Inflammatory macrophage treated with lipopolysaccharide for 1 hour (primary cell): Measurements from ENCODE around the gene DRC7.
"Not testable (repeated sequence)": the region's sequence is repeated elsewhere in the genome, so short reads cannot be mapped to it uniquely, and the experiment has no call there.

Experiments used
- DNase-seq, 2 donors: peaks; one replicate each; pipeline ENCODE4 v3.0.0-alpha.2; 2020 to 2022

Gene DRC7

GRCh38 chr16:57765160-57765728 lies 70.6 kb downstream of the DRC7 start:
- no peak for DNase-seq

GRCh38 chr16:57766714-57767348 lies 72.2 kb downstream of the DRC7 start:
- DNase-seq, result no peak

DNA sequence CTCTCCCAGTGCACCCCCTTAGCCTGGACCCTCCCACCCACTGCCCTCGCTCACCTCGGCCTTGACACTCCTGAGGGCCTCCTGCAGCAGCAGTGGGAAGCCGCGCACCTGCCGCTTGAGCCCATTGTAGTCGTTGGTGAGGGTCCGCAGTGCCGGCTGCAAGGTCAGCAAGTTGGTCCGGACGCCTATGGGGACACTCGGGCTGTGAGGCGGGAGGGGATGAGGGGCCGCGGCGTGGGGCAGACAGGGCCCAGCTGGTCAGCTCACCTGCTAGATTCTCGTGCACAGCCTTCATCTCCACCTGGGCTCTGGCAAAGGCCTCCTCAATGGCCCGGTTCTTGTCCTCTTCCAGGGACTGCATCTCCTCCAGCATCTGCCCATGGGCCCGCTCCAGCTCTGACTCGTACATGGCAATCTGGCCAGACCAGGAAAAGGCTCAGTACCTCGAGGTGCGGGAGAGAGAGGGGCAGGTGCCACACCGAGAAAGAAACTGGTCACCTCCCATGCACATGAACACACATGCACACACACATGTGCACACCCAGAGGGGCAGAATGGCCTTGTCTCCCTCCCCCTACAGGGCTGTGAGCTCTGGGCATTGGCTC lies 75.0 kb downstream of the DRC7 start:
- DNase-seq, result no peak

GRCh38 chr16:57770361-57770760 lies 75.8 kb downstream of the DRC7 start:
- no peak for DNase-seq

DNA sequence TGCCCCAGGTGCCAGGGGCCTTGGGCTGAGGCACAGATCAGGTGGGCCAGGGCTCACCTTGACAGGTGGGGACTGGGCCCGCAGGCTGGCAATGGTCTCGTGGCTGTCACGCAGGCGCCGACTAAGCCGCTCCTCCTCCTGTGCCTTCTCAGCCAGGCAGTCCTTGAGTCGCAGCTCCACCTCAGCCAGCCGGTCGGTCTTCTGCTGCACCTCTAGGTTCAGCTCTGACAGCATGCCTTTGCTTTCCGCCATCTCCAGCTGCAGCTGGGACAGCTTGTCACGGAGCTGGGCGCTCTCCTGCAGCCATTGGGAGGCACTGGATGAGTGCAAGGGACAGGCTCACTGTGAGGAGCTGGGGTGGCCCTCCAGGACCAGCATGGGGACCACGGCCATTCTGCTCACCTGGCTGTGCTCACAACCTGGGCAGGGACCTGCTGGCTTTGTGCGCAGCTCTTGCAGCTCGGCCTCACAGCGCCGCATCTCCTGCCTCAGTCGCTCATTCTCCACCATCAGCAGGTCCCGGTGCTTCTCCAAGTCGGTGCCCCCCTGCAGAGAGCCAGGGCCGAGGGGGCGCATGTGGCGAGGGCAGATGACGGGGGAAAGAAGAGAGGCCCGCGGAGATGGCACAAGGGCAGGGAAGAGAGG lies 76.7 kb downstream of the DRC7 start:
- DNase-seq, result no peak

GRCh38 chr16:57773019-57773418 lies 78.4 kb downstream of the DRC7 start:
- DNase-seq, result no peak

DNA sequence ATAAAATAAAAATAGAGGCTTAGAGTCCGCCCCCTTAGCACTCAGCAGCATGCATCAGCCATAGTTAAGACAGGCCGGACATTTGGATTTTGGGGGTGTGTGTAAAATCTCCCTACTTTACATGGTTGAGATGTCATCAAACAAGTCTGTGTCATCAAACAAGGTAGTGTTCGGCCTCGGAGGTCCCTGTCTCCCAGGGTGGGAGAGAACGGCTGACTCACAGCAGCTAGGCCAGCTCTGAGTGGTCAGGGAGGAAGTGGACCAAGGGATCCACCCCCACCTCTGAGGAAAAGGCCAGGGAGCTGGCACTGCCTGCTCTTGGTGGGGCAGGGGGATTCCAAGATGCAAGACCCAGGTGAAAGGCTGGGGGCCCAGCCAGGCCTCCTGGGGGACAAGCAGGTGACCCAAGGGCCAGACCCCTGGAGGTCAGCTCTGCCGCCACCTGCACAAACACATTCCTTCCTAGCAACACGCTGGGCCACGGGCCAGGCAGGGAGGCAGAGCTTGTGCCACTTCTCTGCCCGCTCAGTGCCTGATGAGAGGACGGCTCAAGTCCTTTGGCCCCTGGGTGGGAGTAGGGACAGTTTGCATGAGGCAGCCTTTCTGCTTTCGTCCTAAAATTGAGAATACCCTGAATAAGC lies 79.2 kb downstream of the DRC7 start:
- peak; percentile 20 to 57 for DNase-seq

- peak in 1 of 2 donors; percentile 15 for DNase-seq
Measured at GRCh38 chr16:57774705-57775285, 80.2 kb downstream of the DRC7 start.

DNA sequence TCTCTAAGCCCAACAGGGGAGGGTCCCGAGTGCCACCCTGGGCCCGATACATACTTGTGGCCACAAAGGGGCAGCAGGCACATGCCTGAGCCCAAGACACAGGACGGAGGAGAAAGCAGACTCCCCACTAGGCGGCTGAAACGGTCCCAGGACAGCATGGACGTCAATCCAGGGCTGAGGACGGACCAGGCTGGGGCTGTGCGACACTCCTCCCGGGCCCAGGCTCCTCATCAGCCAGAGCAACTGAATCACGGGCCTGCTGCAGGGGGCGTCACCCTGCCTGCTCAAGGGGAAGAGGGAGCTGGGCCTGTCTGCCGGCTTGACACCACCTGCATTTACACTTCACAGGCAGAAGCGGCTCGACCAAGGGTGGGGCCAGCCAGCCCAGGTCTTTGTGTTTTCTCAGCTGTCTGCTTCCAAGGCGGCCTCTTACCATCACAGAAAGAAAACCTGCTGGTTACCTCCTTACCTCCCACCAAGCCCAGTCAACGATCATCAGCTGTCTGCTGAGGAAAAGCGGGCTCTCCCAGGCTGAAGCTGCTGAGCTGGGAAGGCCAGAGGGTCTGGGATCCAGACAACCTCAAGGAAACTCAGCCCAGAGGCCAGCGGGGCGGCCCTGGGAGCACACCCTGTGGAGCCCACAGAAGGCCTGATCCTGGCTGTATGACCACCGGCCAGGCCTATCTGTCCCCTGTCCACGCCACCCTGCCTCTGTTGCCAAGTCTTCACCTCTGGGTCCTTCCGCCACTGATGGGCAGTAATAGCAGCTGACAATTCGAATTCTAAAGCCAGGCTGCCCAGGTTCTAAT lies 81.3 kb downstream of the DRC7 start:
- DNase-seq, result no peak

- no peak for DNase-seq
Measured at GRCh38 chr16:57778658-57779057, 84.1 kb downstream of the DRC7 start.

GRCh38 chr16:57779836-57780235 lies 85.2 kb downstream of the DRC7 start:
- not testable (repeated sequence) for DNase-seq

- no peak for DNase-seq
Measured at GRCh38 chr16:57781349-57781740, 86.7 kb downstream of the DRC7 start.
